Left lung (tissue), 10 donors: ENCODE results near the gene SMOC1. TPM values are rescaled to one million over a fixed set of nuclear protein-coding genes. Genes with fewer than 3 reads are reported as not detected.

Experiments
- ATAC-seq: fragments of 200-7000 bp; cut with Tn5 transposase; one replicate; pipeline ENCODE4 v1.9.1; 2020; ENCODE audit warnings: moderate library complexity
- DNase-seq, 4 donors: peaks; one replicate each; pipeline ENCODE4 v3.0.0-alpha.2; 2013 to 2020
- H3K27ac ChIP-seq, 2 donors: fragments of 200-600 bp; sonication (generic) in 1 of 2; one replicate each; pipeline versions ENCODE4 v1.5.0 to v1.8.0; 2020 to 2021
- H3K27me3 ChIP-seq, 2 donors: fragments of 200-600 bp; sonication (generic) in 1 of 2; one replicate each; pipeline versions ENCODE4 v1.5.0 to v1.8.0; 2020 to 2021
- H3K36me3 ChIP-seq, 2 donors: fragments of 200-600 bp; sonication (generic) in 1 of 2; one replicate each; pipeline versions ENCODE4 v1.5.0 to v1.8.0; 2020 to 2021
- H3K4me1 ChIP-seq, 2 donors: fragments of 200-600 bp; one replicate each; pipeline ENCODE4 v1.8.0; 2021
- H3K4me3 ChIP-seq, 2 donors: fragments of 200-600 bp; sonication (generic) in 1 of 2; one replicate each; pipeline versions ENCODE4 v1.5.0 to v1.8.0; 2020 to 2021; ENCODE audit warnings: mild to moderate bottlenecking in 1 of 2
- H3K9me3 ChIP-seq, 2 donors: fragments of 200-600 bp; sonication (generic) in 1 of 2; one replicate each; pipeline versions ENCODE4 v1.5.0 to v1.8.0; 2020 to 2021
- intact Hi-C, 2 donors: fragments of 100-400 bp; cut with DNase I; formaldehyde crosslinking; loops; one replicate each; pipeline versions ENCODE4 v1.11.2 to v1.14.2; 2022
- polyA plus RNA-seq, 6 donors: library from polyadenylated mRNA; unstranded; fragments of 120-200 nt; gene quantifications; one replicate each; pipeline ENCODE4 v1.2.1, GENCODE V29; 2013; ENCODE audit not compliant: insufficient read length in 6 of 6
- total RNA-seq, 2 donors: library from RNA; stranded (reverse); fragmentation: NEBNext Ultra II Directional; extraction: Animal tissue kit (Norgen Biotek cat#: 25700); gene quantifications; one replicate each; pipeline ENCODE4 v1.2.1, GENCODE V29; 2021
- TF ChIP-seq, protein P1 (sequence below), 2 donors: fragments of 200-600 bp; sonication (generic) in 1 of 2; IDR thresholded peaks; one replicate each; pipeline versions ENCODE4 v1.5.0 to v1.8.0; 2021; ENCODE audit warnings: antibody characterized with exemption in 2 of 2
- donor health status: DM: no; HTN: yes; CAD: no.
- donor health status: DM: no; HTN: no; CAD: no.

The SMOC1 gene
- total and polyA plus RNA-seq, 8 donors = 0.20 to 2.3 (median 1.4) TPM

DNA sequence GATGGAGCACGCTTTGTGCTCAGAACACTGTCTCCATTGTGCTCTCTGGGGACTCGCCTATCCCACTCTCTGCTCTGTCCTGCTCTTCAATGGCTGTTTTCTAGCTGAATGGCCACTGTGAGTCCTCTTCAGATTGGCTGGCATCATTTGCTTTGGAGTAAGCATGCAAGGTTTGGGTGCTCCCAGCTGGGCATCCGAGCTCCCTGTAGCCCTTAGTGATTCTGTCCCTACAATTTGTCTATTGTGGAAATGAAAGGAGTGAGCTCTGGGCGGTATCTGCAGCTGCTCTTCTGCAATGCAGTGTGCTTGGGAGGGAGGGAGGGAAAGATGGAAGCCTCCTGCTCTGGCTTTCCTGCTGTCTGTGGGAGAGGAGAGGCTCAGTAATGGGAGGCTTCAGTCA is 84.8 kb downstream of the SMOC1 start:
- Histone ChIP-seq H3K9me3 (no peaks in the 10 kb centered on the region), H3K27me3 (no peaks in the 10 kb centered on the region), H3K36me3 (no peaks in the 10 kb centered on the region), H3K4me1 (no peaks in the 10 kb centered on the region), H3K4me3 (no peak overlapping the region), H3K27ac (no peak overlapping the region)
- DNase-seq = no peak
- TF ChIP-seq, protein P1, sequence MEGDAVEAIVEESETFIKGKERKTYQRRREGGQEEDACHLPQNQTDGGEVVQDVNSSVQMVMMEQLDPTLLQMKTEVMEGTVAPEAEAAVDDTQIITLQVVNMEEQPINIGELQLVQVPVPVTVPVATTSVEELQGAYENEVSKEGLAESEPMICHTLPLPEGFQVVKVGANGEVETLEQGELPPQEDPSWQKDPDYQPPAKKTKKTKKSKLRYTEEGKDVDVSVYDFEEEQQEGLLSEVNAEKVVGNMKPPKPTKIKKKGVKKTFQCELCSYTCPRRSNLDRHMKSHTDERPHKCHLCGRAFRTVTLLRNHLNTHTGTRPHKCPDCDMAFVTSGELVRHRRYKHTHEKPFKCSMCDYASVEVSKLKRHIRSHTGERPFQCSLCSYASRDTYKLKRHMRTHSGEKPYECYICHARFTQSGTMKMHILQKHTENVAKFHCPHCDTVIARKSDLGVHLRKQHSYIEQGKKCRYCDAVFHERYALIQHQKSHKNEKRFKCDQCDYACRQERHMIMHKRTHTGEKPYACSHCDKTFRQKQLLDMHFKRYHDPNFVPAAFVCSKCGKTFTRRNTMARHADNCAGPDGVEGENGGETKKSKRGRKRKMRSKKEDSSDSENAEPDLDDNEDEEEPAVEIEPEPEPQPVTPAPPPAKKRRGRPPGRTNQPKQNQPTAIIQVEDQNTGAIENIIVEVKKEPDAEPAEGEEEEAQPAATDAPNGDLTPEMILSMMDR (IDR thresholded peaks at IDR 0.05) = no peak
- no peak for ATAC-seq
- intact Hi-C loops = no loop called here

DNA sequence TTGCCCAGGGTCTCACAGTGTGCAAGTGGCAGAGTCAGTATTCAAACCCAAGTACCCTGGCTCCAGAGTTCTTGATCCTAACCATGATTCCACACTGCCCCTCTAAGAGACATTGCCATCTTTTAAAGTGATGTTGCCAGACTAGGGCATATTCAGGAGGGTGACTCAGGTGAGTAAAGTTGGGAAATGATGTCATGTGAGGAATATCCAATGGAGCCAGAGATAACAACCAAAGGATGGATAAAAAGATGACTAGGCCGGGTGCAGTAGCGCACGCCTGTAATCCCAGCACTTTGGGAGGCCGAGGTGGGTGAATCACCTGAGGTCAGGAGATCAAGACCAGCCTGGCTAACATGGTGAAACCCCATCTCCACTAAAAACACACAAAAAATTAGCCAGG is 85.6 kb downstream of the SMOC1 start:
- Histone ChIP-seq H3K9me3 (no peaks in the 10 kb centered on the region), H3K36me3 (no peaks in the 10 kb centered on the region), H3K27ac (no peak overlapping the region), H3K27me3 (peaks cover 0 to under 1% of the 10 kb centered on the region in 2 donors), H3K4me3 (no peak overlapping the region), H3K4me1 (no peaks in the 10 kb centered on the region)
- intact Hi-C loops = no loop called here
- TF ChIP-seq, protein P1 (IDR thresholded peaks at IDR 0.05) = no peak
- no peak for DNase-seq
- ATAC-seq = no peak

DNA sequence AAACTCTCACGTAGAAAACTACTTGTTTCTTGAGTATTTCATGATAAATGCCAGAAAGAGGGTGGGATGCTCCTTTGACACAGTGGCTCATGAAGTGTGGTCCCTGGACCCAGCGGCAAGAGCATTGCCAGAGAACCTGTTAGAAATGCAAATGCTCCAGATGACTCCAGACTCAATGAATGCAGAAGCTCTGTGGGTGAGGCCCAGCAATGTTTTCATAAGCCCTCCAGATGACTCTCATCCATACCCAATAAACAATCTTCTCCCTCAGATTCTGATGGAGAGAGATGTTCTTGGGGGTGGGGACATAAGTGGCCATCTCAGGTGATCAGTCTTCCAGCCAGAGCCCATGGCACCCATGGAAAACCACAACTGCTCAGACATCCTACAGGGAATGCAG is 88.9 kb downstream of the SMOC1 start:
- Histone ChIP-seq H3K4me1 (no peaks in the 10 kb centered on the region), H3K9me3 (no peaks in the 10 kb centered on the region), H3K27me3 (peaks cover 0 to 23% of the 10 kb centered on the region in 2 donors), H3K4me3 (no peak overlapping the region), H3K27ac (no peak overlapping the region), H3K36me3 (no peaks in the 10 kb centered on the region)
- no peak for DNase-seq
- no peak for ATAC-seq
- TF ChIP-seq, protein P1 (IDR thresholded peaks at IDR 0.05) = no peak
- intact Hi-C loops = no loop called here

DNA sequence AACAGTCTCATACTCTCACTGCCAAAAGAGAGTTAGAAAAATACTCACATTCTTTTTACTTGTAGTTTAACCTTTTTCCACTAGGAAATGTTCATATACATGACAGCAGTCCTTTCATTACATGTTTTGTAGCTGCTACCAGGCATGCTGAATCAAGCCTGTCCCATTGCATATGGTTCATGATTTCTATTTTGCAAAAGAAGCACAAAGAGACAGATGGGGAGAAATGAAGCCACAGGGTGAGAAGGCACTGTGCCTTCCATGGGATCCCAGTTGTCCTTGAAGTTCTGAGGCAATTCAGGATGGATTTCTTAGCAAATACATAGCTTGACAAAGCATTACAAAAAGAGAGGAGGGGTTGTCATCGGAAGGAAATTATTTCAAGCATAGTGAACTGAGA is 89.5 kb downstream of the SMOC1 start:
- Histone ChIP-seq H3K9me3 (no peaks in the 10 kb centered on the region), H3K36me3 (no peaks in the 10 kb centered on the region), H3K4me3 (no peak overlapping the region), H3K4me1 (no peaks in the 10 kb centered on the region), H3K27me3 (peaks cover 0 to 23% of the 10 kb centered on the region in 2 donors), H3K27ac (no peak overlapping the region)
- intact Hi-C loops = no loop called here
- DNase-seq = no peak
- TF ChIP-seq, protein P1 (IDR thresholded peaks at IDR 0.05) = no peak
- no peak for ATAC-seq

DNA sequence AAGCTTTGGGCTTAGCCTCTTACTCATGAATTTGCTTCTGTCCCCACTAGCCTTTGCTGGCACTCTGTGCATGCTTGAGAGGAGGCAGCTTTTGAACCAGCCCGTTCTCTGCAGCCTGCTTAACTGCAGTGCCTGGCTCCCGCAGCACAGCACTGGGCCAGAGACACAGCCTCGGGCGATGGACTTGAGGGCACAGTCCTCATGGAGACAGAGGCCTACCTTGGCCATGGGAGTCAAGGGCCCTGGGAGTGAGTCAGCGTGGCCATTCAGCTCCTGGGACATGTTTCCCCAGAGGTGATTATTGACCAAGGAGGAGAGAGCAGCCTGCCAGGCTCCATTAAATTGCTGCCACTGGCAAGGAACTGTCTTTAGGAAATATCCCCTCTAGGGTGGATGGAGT is 93.5 kb downstream of the SMOC1 start:
- no peak overlapping the region for H3K4me3 ChIP-seq
- no peak overlapping the region for H3K27ac ChIP-seq
- no peaks in the 10 kb centered on the region for H3K36me3 ChIP-seq
- H3K9me3 ChIP-seq = no peaks in the 10 kb centered on the region
- TF ChIP-seq, protein P1 (IDR thresholded peaks at IDR 0.05) = no peak
- intact Hi-C loops = no loop called here
- no peak for DNase-seq
- H3K27me3 ChIP-seq = peaks cover 0 to 23% of the 10 kb centered on the region in 2 donors
- no peak for ATAC-seq
- H3K4me1 ChIP-seq = no peaks in the 10 kb centered on the region
